Lung (tissue), 12 donors: Measurements from ENCODE around the gene MLX. TPM values are rescaled to one million over a fixed set of nuclear protein-coding genes. Genes with fewer than 3 reads are reported as not detected.

Experiments
- ATAC-seq: fragments of 200-7000 bp; cut with Tn5 transposase; one replicate; pipeline ENCODE4 v1.9.1; 2020; ENCODE audit warnings: moderate number of reproducible peaks; ENCODE audit not compliant: insufficient read depth, low FRiP score
- DNase-seq, 3 donors: peaks; one replicate each; pipeline ENCODE4 v3.0.0-alpha.2; 2013 to 2017
- H3K27ac ChIP-seq, 2 donors: one replicate each; pipeline ENCODE4 v1.5.1; 2013; ENCODE audit warnings: mild to moderate bottlenecking in 2 of 2, moderate library complexity in 2 of 2, control low read depth in 1 of 2, inconsistent platforms in 1 of 2, low read depth in 1 of 2, low read length in 1 of 2
- H3K27me3 ChIP-seq, 3 donors: one replicate each; pipeline ENCODE4 v1.5.1; 2013; ENCODE audit warnings: low read length in 2 of 3; ENCODE audit not compliant: control insufficient read depth in 3 of 3, insufficient read depth in 3 of 3
- H3K36me3 ChIP-seq, 4 donors: one replicate each; pipeline ENCODE4 v1.5.1; 2013; ENCODE audit warnings: low read length in 4 of 4, mild to moderate bottlenecking in 1 of 4, moderate library complexity in 1 of 4; ENCODE audit not compliant: control insufficient read depth in 4 of 4, insufficient read depth in 4 of 4
- H3K4me1 ChIP-seq, 5 donors: one replicate each; pipeline ENCODE4 v1.5.1; 2013; ENCODE audit warnings: low read length in 5 of 5, mild to moderate bottlenecking in 2 of 5, moderate library complexity in 1 of 5; ENCODE audit not compliant: control insufficient read depth in 5 of 5, insufficient read depth in 5 of 5
- H3K4me3 ChIP-seq: one replicate; pipeline ENCODE4 v1.5.1; 2013; ENCODE audit warnings: mild to moderate bottlenecking, control low read depth, moderate library complexity
- H3K9ac ChIP-seq, 2 donors: one replicate each; pipeline ENCODE4 v1.5.1; 2013; ENCODE audit warnings: low read length in 2 of 2, control low read depth in 1 of 2; ENCODE audit not compliant: insufficient read depth in 1 of 2
- H3K9me3 ChIP-seq, 4 donors: one replicate each; pipeline ENCODE4 v1.5.1; 2013; ENCODE audit warnings: low read length in 3 of 4, mild to moderate bottlenecking in 1 of 4, moderate library complexity in 1 of 4; ENCODE audit not compliant: control insufficient read depth in 4 of 4, insufficient read depth in 3 of 4
- CTCF ChIP-seq: IDR thresholded peaks from 2 replicates; pipeline ENCODE4 v1.5.1; 2012; ENCODE audit warnings: mild to moderate bottlenecking; ENCODE audit errors: control extremely low read depth, extremely low read depth
- WGBS, 2 donors: extraction: QIAGEN DNeasy Blood & Tissue Kit; methylation state at CpG; one replicate each; pipeline ENCODE4 v1.1.7; 2013; 5-methylcytosine and 5-hydroxymethylcytosine counted together
- polyA plus RNA-seq, 2 donors: library from polyadenylated mRNA; stranded (reverse); fragments of 200-250 nt; gene quantifications; one replicate each; pipeline ENCODE4 v1.2.1, GENCODE V29; 2013
- total RNA-seq, 2 donors: library from RNA; depleted of rRNA in 1 of 2; stranded (reverse); fragments of >200 nt in 1 of 2; gene quantifications; one replicate each; pipeline ENCODE4 v1.2.1, GENCODE V29; 2014 to 2021
- donor health status: control.
- donor health status: control.
- donor health status: Bipolar disorder and iron deficiency.
- donor health status: healthy.
- donor health status: DM: yes; HTN: yes; CAD: no.

MLX gene
- total and polyA plus RNA-seq, 4 donors, result 31.9 to 71.6 (median 65.7) TPM

DNA sequence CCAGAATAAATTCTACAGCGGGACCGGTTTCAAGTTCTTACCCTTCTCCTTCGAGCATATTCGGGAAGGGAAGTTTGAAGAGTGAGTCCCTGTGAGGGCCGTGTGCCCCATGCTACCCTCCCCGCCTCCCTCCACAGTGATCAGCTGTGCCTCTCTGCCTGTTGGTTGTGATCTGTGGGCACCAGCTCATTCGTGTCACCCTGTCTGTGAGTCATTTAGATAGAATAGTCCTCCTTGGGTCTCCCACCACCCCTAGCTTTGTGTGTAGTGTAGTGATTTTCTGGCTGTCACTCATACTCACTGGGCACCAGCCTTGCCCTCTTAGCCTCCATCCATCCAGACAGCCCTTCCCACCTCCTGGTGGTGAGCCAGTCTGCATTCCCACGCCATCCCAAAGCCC, 45.9 kb upstream of the MLX start:
- H3K36me3 ChIP-seq, result peaks cover 0 to 24% (median 3%) of the 10 kb centered on the region in 4 donors
- no peak overlapping the region for H3K4me3 ChIP-seq
- DNase-seq (no peak), ATAC-seq (no peak)
- peaks cover 29 to 62% (median 43%) of the 10 kb centered on the region in 5 donors for H3K4me1 ChIP-seq
- H3K9me3 ChIP-seq, result no peaks in the 10 kb centered on the region
- no peaks in the 10 kb centered on the region for H3K27me3 ChIP-seq
- 61 to 62% methylated on average over 8 of the region's 8 CpGs for WGBS, 2 donors
- no peak for TF ChIP-seq CTCF
- peak overlapping the region; percentile 84 to 95 for H3K27ac ChIP-seq
- H3K9ac ChIP-seq, result peak overlapping the region in 1 of 2 donors; percentile 27

- H3K4me3 ChIP-seq, result no peak overlapping the region
- no peak for TF ChIP-seq CTCF
- no peak for ATAC-seq
- H3K36me3 ChIP-seq, result peaks cover 0 to 18% (median 2%) of the 10 kb centered on the region in 4 donors
- peak overlapping the region; percentile 84 to 95 for H3K27ac ChIP-seq
- DNase-seq, result peak in 1 of 3 donors; percentile 45
- 67 to 78% methylated on average over 11 of the region's 11 CpGs for WGBS, 2 donors
- H3K9me3 ChIP-seq, result no peaks in the 10 kb centered on the region
- H3K9ac ChIP-seq, result peak overlapping the region in 1 of 2 donors; percentile 27
- no peaks in the 10 kb centered on the region for H3K27me3 ChIP-seq
- peaks cover 29 to 62% (median 43%) of the 10 kb centered on the region in 5 donors for H3K4me1 ChIP-seq
These were observed 45.1 kb upstream of the MLX start for GRCh38 chr17:42521666-42522262.

- peak overlapping the region; percentile 38 to 84 for H3K27ac ChIP-seq
- no peak overlapping the region for H3K9ac ChIP-seq
- TF ChIP-seq CTCF, result no peak
- 75 to 80% methylated on average over 9 of the region's 9 CpGs for WGBS, 2 donors
- H3K4me3 ChIP-seq, result no peak overlapping the region
- ATAC-seq (no peak), DNase-seq (no peak)
- H3K36me3 ChIP-seq, result peaks cover 0 to 18% (median 2%) of the 10 kb centered on the region in 4 donors
- H3K4me1 ChIP-seq, result peaks cover 29 to 59% (median 43%) of the 10 kb centered on the region in 5 donors
- no peaks in the 10 kb centered on the region for H3K27me3 ChIP-seq
- H3K9me3 ChIP-seq, result no peaks in the 10 kb centered on the region
These were observed 44.6 kb upstream of the MLX start for GRCh38 chr17:42522263-42522790.
